Activated CD4-positive, alpha-beta T cell treated with anti-CD3 and anti-CD28 coated beads, Interleukin-2, amount 50 U/mL, for 24 hours (primary cell): ENCODE data around the gene JPH4.

Experiments
- DNase-seq, 2 donors: peaks; one replicate each; pipeline ENCODE4 v3.0.0-alpha.2; 2020; ENCODE audit warnings: low read depth in 1 of 2, low spot score in 1 of 2

JPH4 gene

GRCh38 chr14:23531391-23531790 lies 47.2 kb downstream of the JPH4 start:
- DNase-seq: no peak

GRCh38 chr14:23530375-23531055 lies 48.1 kb downstream of the JPH4 start:
- no peak for DNase-seq

- no peak for DNase-seq
These were observed 49.6 kb downstream of the JPH4 start for GRCh38 chr14:23529016-23529415.

DNA sequence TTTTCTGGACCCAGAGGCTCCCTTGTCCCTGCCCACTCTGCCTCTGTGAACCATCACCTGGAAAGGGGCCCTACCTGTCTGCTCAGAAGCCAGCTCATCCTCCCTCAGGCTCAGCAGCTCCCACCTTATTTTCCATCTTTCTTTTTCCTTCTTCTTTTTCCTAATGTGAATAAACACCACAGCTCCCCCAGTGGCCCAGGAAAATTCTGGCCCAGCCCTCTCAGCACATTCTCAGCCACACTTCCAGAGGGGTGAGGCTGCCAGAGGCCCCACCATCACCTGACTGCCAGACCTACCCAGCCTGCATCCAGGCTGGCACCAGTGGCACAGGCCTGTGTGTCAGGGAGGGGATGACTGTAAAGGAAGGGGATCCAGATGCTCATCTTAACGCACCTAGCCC lies 50.0 kb downstream of the JPH4 start:
- no peak for DNase-seq

- DNase-seq: no peak
These were observed 53.0 kb downstream of the JPH4 start for GRCh38 chr14:23525611-23526010.

GRCh38 chr14:23524954-23525353 lies 53.6 kb downstream of the JPH4 start:
- no peak for DNase-seq

- DNase-seq: no peak
These were observed 55.2 kb downstream of the JPH4 start for GRCh38 chr14:23523229-23524016.

DNA sequence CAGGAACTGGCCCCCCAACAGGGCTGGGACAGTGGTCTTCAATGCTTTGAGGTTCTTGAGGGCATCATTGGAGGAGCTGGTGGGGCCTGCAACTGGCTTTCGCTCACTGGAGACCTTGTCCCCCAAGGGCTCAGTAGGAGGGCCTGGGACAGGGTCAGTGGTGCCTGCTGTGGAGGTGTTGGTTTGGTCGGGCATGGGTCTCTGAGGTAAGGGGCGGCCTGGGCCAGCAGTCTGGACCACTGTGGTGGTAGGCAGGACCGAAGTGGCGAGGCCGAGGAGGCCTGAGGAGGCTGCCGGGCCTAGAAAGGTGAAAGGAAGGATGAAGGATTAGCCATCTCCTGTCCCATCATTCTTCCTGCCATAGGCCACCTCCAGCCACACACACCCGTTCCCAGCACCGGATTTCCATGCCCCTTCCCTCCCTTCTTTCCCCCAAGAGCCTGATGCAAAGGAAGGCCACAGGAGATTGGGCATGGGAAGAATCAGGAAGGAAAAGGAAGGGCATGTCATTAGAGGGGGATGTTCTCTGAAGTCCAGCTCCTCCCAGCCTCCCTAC lies 55.9 kb downstream of the JPH4 start:
- no peak for DNase-seq

- DNase-seq: no peak
These were observed 56.6 kb downstream of the JPH4 start for GRCh38 chr14:23521785-23522640.

- DNase-seq: no peak
These were observed 57.6 kb downstream of the JPH4 start for GRCh38 chr14:23520899-23521533.

GRCh38 chr14:23518709-23519108 lies 59.9 kb downstream of the JPH4 start:
- DNase-seq: no peak
